ENCODE data around the gene FRMD1. TPM values are rescaled to one million over a fixed set of nuclear protein-coding genes. Genes with fewer than 3 reads are reported as not detected.

The FRMD1 gene
- total and polyA plus RNA-seq, 2 donors (not counting 1 experiment from before 2014, with no cell fraction given) = not detected

GRCh38 chr6:168097621-168098430, 18.8 kb upstream of the FRMD1 start:
- no peaks in the 10 kb centered on the region for H3K4me1 Mint-ChIP-seq
- intact Hi-C loops (cut with micrococcal nuclease) = no loop called here
- no peak overlapping the region for H3K4me2 ChIP-seq (replicated peaks; ENCODE audit: low read depth, low read length, poor library complexity, severe bottlenecking)
- H3K27me3 ChIP-seq (replicated peaks in 1 of 4; ENCODE audit: control extremely low read depth in 1 of 4, control insufficient read depth in 3 of 4, insufficient read depth in 4 of 4, low read length in 3 of 4) = peaks cover 0 to 16% (median 2%) of the 10 kb centered on the region in 4 experiments
- H3K27ac Mint-ChIP-seq = no peak overlapping the region
- no peak for DNase-seq
- H3K4me1 ChIP-seq (ENCODE audit: control insufficient read depth in 2 of 2, insufficient read depth in 2 of 2, low read length in 2 of 2) = no peaks in the 10 kb centered on the region
- H3K9me3 Mint-ChIP-seq (ENCODE audit: insufficient read depth) = peaks cover under 1% of the 10 kb centered on the region
- no peak for ATAC-seq (ENCODE audit: low read depth)
- H4K20me1 ChIP-seq (ENCODE audit: control insufficient read depth, insufficient read depth, low read length, poor library complexity, severe bottlenecking) = no peaks in the 10 kb centered on the region
- H3K27ac ChIP-seq (ENCODE audit: low read length in 2 of 2) = no peak overlapping the region
- no peaks in the 10 kb centered on the region for H3K36me3 ChIP-seq (replicated peaks in 1 of 2; ENCODE audit: control extremely low read depth in 1 of 2, control insufficient read depth in 1 of 2, extremely low read depth in 1 of 2, insufficient read depth in 2 of 2, low read length in 1 of 2)
- H3K79me2 ChIP-seq (ENCODE audit: control insufficient read depth, insufficient read depth, low read length) = no peaks in the 10 kb centered on the region
- no peak for TF ChIP-seq EZH2 (IDR thresholded peaks at IDR 0.05; ENCODE audit: borderline replicate concordance, insufficient read depth, low read depth, low read length, poor library complexity, severe bottlenecking)
- no peak for TF ChIP-seq CTCF (IDR thresholded peaks at IDR 0.05)
- POLR2A ChIA-PET = no interaction called here
- peaks cover 0 to 14% (median 0%) of the 10 kb centered on the region in 3 donors for H3K9me3 ChIP-seq (ENCODE audit: control extremely low read depth in 1 of 3, control insufficient read depth in 2 of 3, insufficient read depth in 1 of 3, low read length in 2 of 3)
- no peak overlapping the region for H3K4me3 ChIP-seq (ENCODE audit: control extremely low read depth in 1 of 5, extremely low read depth in 1 of 5, insufficient read depth in 1 of 5, low read depth in 2 of 5, low read length in 4 of 5)
- peaks cover 22% of the 10 kb centered on the region for H3K27me3 Mint-ChIP-seq
- CTCF ChIA-PET = no interaction called here
- no peak overlapping the region for H3K4me3 Mint-ChIP-seq
- H3K9ac ChIP-seq (ENCODE audit: low read length) = no peak overlapping the region
- WGBS (ENCODE audit: insufficient coverage) = 97% methylated on average over 16 of the region's 22 CpGs
- H2AFZ ChIP-seq (ENCODE audit: insufficient read depth, low read depth, low read length, poor library complexity, severe bottlenecking) = no peak overlapping the region

GRCh38 chr6:168097221-168097620, 18.2 kb upstream of the FRMD1 start:
- TF ChIP-seq EZH2 (IDR thresholded peaks at IDR 0.05; ENCODE audit: borderline replicate concordance, insufficient read depth, low read depth, low read length, poor library complexity, severe bottlenecking) = no peak
- TF ChIP-seq CTCF (IDR thresholded peaks at IDR 0.05) = no peak
- Mint-ChIP-seq H3K4me1 (no peaks in the 10 kb centered on the region), H3K9me3 (ENCODE audit: insufficient read depth) (peaks cover 3% of the 10 kb centered on the region), H3K4me3 (no peak overlapping the region), H3K27me3 (peaks cover 16% of the 10 kb centered on the region), H3K27ac (no peak overlapping the region)
- Histone ChIP-seq H3K9ac (ENCODE audit: low read length) (no peak overlapping the region), H3K79me2 (ENCODE audit: control insufficient read depth, insufficient read depth, low read length) (no peaks in the 10 kb centered on the region), H3K4me3 (ENCODE audit: control extremely low read depth in 1 of 5, extremely low read depth in 1 of 5, insufficient read depth in 1 of 5, low read depth in 2 of 5, low read length in 4 of 5) (no peak overlapping the region), H3K9me3 (ENCODE audit: control extremely low read depth in 1 of 3, control insufficient read depth in 2 of 3, insufficient read depth in 1 of 3, low read length in 2 of 3) (peaks cover 0 to 20% (median 4%) of the 10 kb centered on the region in 3 donors), H2AFZ (ENCODE audit: insufficient read depth, low read depth, low read length, poor library complexity, severe bottlenecking) (no peak overlapping the region), H3K27me3 (replicated peaks in 1 of 4; ENCODE audit: control extremely low read depth in 1 of 4, control insufficient read depth in 3 of 4, insufficient read depth in 4 of 4, low read length in 3 of 4) (peaks cover 0 to 15% (median 2%) of the 10 kb centered on the region in 4 experiments), H4K20me1 (ENCODE audit: control insufficient read depth, insufficient read depth, low read length, poor library complexity, severe bottlenecking) (no peaks in the 10 kb centered on the region), H3K4me2 (replicated peaks; ENCODE audit: low read depth, low read length, poor library complexity, severe bottlenecking) (no peak overlapping the region), H3K36me3 (replicated peaks in 1 of 2; ENCODE audit: control extremely low read depth in 1 of 2, control insufficient read depth in 1 of 2, extremely low read depth in 1 of 2, insufficient read depth in 2 of 2, low read length in 1 of 2) (no peaks in the 10 kb centered on the region), H3K4me1 (ENCODE audit: control insufficient read depth in 2 of 2, insufficient read depth in 2 of 2, low read length in 2 of 2) (no peaks in the 10 kb centered on the region), H3K27ac (ENCODE audit: low read length in 2 of 2) (no peak overlapping the region)
- ChIA-PET CTCF (no interaction called here), POLR2A (no interaction called here)
- DNase-seq = no peak
- intact Hi-C loops (cut with micrococcal nuclease) = no loop called here
- 92% methylated on average over 10 of the region's 10 CpGs for WGBS (ENCODE audit: insufficient coverage)
- no peak for ATAC-seq (ENCODE audit: low read depth)
